ENCODE data around the gene TNPO2. TPM values are rescaled to one million over a fixed set of nuclear protein-coding genes. Genes with fewer than 3 reads are reported as not detected.

The TNPO2 gene
- total RNA-seq, 3 donors from 2014 or later: 46.0 to 73.0 (median 70.8) TPM

- peak overlapping the region; percentile 8 to 25 for H3K27ac ChIP-seq
- TF ChIP-seq, protein P1, sequence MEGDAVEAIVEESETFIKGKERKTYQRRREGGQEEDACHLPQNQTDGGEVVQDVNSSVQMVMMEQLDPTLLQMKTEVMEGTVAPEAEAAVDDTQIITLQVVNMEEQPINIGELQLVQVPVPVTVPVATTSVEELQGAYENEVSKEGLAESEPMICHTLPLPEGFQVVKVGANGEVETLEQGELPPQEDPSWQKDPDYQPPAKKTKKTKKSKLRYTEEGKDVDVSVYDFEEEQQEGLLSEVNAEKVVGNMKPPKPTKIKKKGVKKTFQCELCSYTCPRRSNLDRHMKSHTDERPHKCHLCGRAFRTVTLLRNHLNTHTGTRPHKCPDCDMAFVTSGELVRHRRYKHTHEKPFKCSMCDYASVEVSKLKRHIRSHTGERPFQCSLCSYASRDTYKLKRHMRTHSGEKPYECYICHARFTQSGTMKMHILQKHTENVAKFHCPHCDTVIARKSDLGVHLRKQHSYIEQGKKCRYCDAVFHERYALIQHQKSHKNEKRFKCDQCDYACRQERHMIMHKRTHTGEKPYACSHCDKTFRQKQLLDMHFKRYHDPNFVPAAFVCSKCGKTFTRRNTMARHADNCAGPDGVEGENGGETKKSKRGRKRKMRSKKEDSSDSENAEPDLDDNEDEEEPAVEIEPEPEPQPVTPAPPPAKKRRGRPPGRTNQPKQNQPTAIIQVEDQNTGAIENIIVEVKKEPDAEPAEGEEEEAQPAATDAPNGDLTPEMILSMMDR (IDR thresholded peaks at IDR 0.05): peak; percentile 67 to 88 (median 82)
- TF ChIP-seq POLR2AphosphoS5 (IDR thresholded peaks at IDR 0.05): no peak
- H3K4me3 ChIP-seq: peak overlapping the region; percentile 27 to 63 (median 48)
- H3K27me3 ChIP-seq: peaks cover 0 to 8% of the 10 kb centered on the region in 2 donors
- intact Hi-C loops (cut with DNase I; ENCODE audit: low total_unique reads): no loop called here
- H3K36me3 ChIP-seq: no peaks in the 10 kb centered on the region
- DNase-seq (ENCODE audit: low spot score in 2 of 2): peak in 1 of 2 donors; percentile 67
- no peaks in the 10 kb centered on the region for H3K9me3 ChIP-seq
- no peaks in the 10 kb centered on the region for H3K4me1 ChIP-seq
These were observed 34.0 kb upstream of the TNPO2 start for GRCh38 chr19:12757544-12758274.

- intact Hi-C loops (cut with DNase I; ENCODE audit: low total_unique reads): no loop called here
- TF ChIP-seq POLR2A (IDR thresholded peaks at IDR 0.05) (no peak), POLR2AphosphoS5 (IDR thresholded peaks at IDR 0.05) (no peak)
- TF ChIP-seq, protein P1 (IDR thresholded peaks at IDR 0.05): no peak
- peaks cover 0 to 18% of the 10 kb centered on the region in 2 donors for H3K27me3 ChIP-seq
- H3K4me1 ChIP-seq: no peaks in the 10 kb centered on the region
- H3K27ac ChIP-seq: no peak overlapping the region
- H3K9me3 ChIP-seq: no peaks in the 10 kb centered on the region
- DNase-seq (ENCODE audit: low spot score in 2 of 2): no peak
- no peak overlapping the region for H3K4me3 ChIP-seq
- H3K36me3 ChIP-seq: no peaks in the 10 kb centered on the region
These were observed 32.6 kb upstream of the TNPO2 start for GRCh38 chr19:12756150-12756883.

DNA sequence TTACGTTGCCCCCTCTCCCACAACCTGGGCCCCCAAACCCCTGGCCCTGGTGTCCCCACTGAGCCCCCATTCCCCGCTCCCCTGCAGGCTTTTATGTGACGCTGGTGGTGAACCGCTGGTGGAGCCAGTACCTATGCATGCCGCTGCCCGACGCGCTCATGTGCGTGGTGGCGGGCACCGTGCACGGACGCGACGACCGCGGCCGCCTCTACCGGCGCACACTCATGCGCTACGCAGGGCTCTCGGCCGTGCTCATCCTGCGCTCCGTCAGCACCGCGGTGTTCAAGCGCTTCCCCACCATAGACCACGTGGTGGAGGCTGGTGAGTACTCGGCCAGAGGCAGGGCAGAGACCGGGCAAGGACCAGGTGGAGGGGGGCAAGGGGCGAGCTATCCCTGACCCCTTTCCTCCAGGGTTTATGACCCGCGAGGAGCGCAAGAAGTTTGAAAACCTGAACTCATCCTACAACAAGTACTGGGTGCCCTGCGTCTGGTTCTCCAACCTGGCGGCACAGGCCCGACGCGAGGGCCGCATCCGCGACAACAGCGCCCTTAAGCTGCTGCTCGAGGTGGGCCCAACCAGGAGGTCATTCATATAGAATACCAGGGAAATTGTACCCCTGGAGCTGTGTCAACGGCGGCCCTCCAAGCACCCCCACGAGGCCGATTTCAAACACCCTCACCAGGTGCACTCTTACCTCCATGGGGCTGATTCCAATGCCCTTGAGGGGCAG lies 30.9 kb upstream of the TNPO2 start:
- DNase-seq (ENCODE audit: low spot score in 2 of 2): no peak
- no peaks in the 10 kb centered on the region for H3K9me3 ChIP-seq
- no peak overlapping the region for H3K4me3 ChIP-seq
- TF ChIP-seq, protein P1 (IDR thresholded peaks at IDR 0.05): no peak
- no peak for TF ChIP-seq POLR2AphosphoS5 (IDR thresholded peaks at IDR 0.05)
- TF ChIP-seq POLR2A (IDR thresholded peaks at IDR 0.05): no peak
- peaks cover 0 to 31% of the 10 kb centered on the region in 2 donors for H3K27me3 ChIP-seq
- H3K36me3 ChIP-seq: no peaks in the 10 kb centered on the region
- intact Hi-C loops (cut with DNase I; ENCODE audit: low total_unique reads): no loop called here
- H3K4me1 ChIP-seq: no peaks in the 10 kb centered on the region
- H3K27ac ChIP-seq: no peak overlapping the region

DNA sequence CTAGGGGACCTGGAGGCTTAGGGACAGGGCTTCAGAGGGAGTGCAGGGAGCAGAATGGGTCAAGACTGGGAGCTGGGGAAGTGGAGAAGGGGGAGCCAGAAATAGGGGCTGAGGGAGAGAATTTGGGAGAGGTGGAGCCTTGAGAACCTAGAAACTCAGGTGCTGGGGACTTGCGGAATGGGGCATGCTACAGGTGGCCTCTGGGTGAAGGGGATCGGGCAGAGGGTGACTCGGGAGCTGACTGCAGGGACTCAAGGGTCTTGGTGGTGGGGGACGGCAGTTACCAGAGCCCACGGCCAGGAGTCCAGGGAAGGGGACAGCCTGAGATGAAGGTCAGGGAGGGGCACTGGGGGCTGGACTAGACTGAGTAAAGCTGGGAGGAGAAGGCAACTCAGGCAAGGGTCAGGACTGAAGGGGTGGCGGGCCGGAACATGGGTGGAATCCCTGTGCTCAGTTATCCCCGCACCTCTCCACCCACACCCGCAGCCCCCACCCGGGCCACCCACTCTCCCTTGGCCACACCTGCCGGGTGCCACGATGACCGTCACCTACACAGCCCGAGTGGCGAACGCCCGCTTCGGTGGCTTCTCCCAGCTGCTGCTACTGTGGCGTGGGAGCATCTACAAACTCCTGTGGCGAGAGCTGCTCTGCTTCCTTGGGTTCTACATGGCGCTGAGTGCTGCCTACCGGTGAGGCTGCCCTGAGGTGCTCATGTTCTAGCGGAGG lies 28.5 kb upstream of the TNPO2 start:
- Histone ChIP-seq H3K27me3 (peaks cover 0 to 31% of the 10 kb centered on the region in 2 donors), H3K27ac (no peak overlapping the region), H3K4me3 (no peak overlapping the region), H3K9me3 (peaks cover 0 to 9% of the 10 kb centered on the region in 2 donors), H3K36me3 (no peaks in the 10 kb centered on the region), H3K4me1 (no peaks in the 10 kb centered on the region)
- intact Hi-C loops (cut with DNase I; ENCODE audit: low total_unique reads): no loop called here
- DNase-seq (ENCODE audit: low spot score in 2 of 2): no peak
- TF ChIP-seq POLR2AphosphoS5 (IDR thresholded peaks at IDR 0.05) (no peak), POLR2A (IDR thresholded peaks at IDR 0.05) (no peak)
- TF ChIP-seq, protein P1 (IDR thresholded peaks at IDR 0.05): no peak
